Measurements from ENCODE around the gene FMNL2. TPM values are rescaled to one million over a fixed set of nuclear protein-coding genes. Genes with fewer than 3 reads are reported as not detected.

FMNL2 gene
- total RNA-seq, 4 donors from 2014 or later: 37.7 to 60.9 (median 52.1) TPM

- TF ChIP-seq CTCF (IDR thresholded peaks at IDR 0.05) (no peak), POLR2A (IDR thresholded peaks at IDR 0.05) (no peak)
- H3K27ac ChIP-seq: no peak overlapping the region
- 87 to 91% methylated on average over 4 of the region's 4 CpGs for WGBS, 2 donors
- H3K27me3 ChIP-seq: no peaks in the 10 kb centered on the region
- H3K36me3 ChIP-seq: no peaks in the 10 kb centered on the region
- intact Hi-C loops (cut with DNase I): no loop called here
- H3K9me3 ChIP-seq: no peaks in the 10 kb centered on the region
- no peaks in the 10 kb centered on the region for H3K4me1 ChIP-seq
- no peak overlapping the region for H3K4me3 ChIP-seq (replicated peaks in 1 of 3)
- DNase-seq: no peak
Measured at GRCh38 chr2:152693033-152693432, 358.1 kb downstream of the FMNL2 start.

GRCh38 chr2:152694161-152694661 is 359.2 kb downstream of the FMNL2 start:
- Histone ChIP-seq H3K27me3 (no peaks in the 10 kb centered on the region), H3K9me3 (no peaks in the 10 kb centered on the region), H3K36me3 (no peaks in the 10 kb centered on the region), H3K4me1 (no peaks in the 10 kb centered on the region), H3K4me3 (replicated peaks in 1 of 3) (no peak overlapping the region), H3K27ac (peak overlapping the region in 1 of 3 donors; percentile 8)
- DNase-seq: no peak
- intact Hi-C loops (cut with DNase I): no loop called here
- 68 to 73% methylated on average over 8 of the region's 8 CpGs for WGBS, 2 donors
- TF ChIP-seq POLR2A (IDR thresholded peaks at IDR 0.05): no peak
- no peak for TF ChIP-seq CTCF (IDR thresholded peaks at IDR 0.05)

- H3K4me1 ChIP-seq: no peaks in the 10 kb centered on the region
- 96 to 98% methylated on average over 3 of the region's 3 CpGs for WGBS, 2 donors
- DNase-seq: no peak
- no peak overlapping the region for H3K4me3 ChIP-seq (replicated peaks in 1 of 3)
- H3K27ac ChIP-seq: no peak overlapping the region
- H3K27me3 ChIP-seq: no peaks in the 10 kb centered on the region
- TF ChIP-seq POLR2A (IDR thresholded peaks at IDR 0.05): no peak
- no peak for TF ChIP-seq CTCF (IDR thresholded peaks at IDR 0.05)
- no peaks in the 10 kb centered on the region for H3K36me3 ChIP-seq
- H3K9me3 ChIP-seq: no peaks in the 10 kb centered on the region
- intact Hi-C loops (cut with DNase I): no loop called here
Measured at GRCh38 chr2:152695763-152696162, 360.8 kb downstream of the FMNL2 start.

- DNase-seq: no peak
- no peaks in the 10 kb centered on the region for H3K36me3 ChIP-seq
- H3K27me3 ChIP-seq: no peaks in the 10 kb centered on the region
- no peak for TF ChIP-seq CTCF (IDR thresholded peaks at IDR 0.05)
- no peak for TF ChIP-seq POLR2A (IDR thresholded peaks at IDR 0.05)
- H3K9me3 ChIP-seq: no peaks in the 10 kb centered on the region
- intact Hi-C loops (cut with DNase I): no loop called here
- 96% methylated on average over 1 of the region's 1 CpG for WGBS, 2 donors
- no peaks in the 10 kb centered on the region for H3K4me1 ChIP-seq
- H3K27ac ChIP-seq: no peak overlapping the region
- H3K4me3 ChIP-seq (replicated peaks in 1 of 3): no peak overlapping the region
Measured at GRCh38 chr2:152696476-152696875, 361.5 kb downstream of the FMNL2 start.

Small RNA genes within 50 kb of the gene (small RNA-seq; reads per million reads assigned to genes)
- not detected for gene AC012443.1

Other genes with a start within 250 kb of the FMNL2 start
- 1 to 10 TPM; 3.0 to 3.6 (median 3.2) TPM for gene CACNB4, start 236.1 kb upstream of the FMNL2 start, total RNA-seq
- 10 to 100 TPM; 62.1 to 70.6 (median 63.4) TPM for gene STAM2, start 159.4 kb upstream of the FMNL2 start, total RNA-seq

All from thyroid gland (tissue), 4 donors.